GM20000 (cell line): ENCODE data around the gene ATG2B.
A peak's percentile ranks its signal among the peaks of the same experiment; 100 is the strongest.

Experiments used
- DNase-seq: peaks from one replicate; pipeline ENCODE4 v3.0.0; 2012; ENCODE audit warnings: low spot score
- CTCF ChIP-seq: IDR thresholded peaks from 2 replicates; pipeline ENCODE4 v1.5.1; 2012; ENCODE audit warnings: mild to moderate bottlenecking, control low read depth; ENCODE audit errors: extremely low read depth, missing control alignments

Gene ATG2B

GRCh38 chr14:96297000-96297399 lies 66.1 kb downstream of the ATG2B start:
- TF ChIP-seq CTCF = peak; percentile 23
- DNase-seq = no peak

DNA sequence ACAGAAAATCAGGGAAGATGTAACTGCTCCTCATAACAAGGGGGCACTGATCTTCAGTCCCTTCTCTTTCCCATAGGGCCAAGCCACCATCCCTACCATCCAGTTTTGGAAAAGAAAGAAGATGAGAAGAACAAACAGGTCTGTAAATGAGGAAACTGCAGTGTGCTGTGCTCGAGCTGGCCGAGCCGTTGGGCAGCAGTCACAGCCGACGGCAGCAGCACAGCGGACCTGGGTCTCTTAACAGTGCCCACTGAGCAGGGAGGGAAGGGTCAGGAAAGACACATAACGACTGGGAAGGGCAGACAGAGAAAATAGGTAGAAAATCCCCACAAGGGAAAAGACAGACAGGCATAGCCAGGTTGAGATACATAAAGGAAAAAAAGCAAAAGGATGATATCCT lies 68.9 kb downstream of the ATG2B start:
- no peak for TF ChIP-seq CTCF
- no peak for DNase-seq

DNA sequence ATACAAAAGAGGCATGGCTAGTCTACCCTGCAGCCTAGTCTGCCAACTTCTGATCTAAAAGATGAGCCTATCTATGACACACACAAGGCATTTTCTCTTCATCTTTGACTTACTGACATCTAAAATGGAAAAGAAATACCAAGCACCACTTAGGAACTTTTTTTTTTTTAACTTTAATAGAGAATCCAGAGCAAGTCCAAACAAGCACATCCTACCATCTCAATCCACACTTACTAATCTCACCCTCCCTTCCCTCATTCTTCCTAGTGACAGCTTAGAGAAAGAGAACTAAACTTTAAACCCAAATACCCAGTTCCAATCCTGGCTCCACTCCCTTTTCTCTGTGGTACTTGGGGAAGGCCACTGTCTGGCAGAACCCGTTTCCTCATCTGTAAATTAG lies 75.3 kb downstream of the ATG2B start:
- TF ChIP-seq CTCF = no peak
- no peak for DNase-seq

- no peak for DNase-seq
- no peak for TF ChIP-seq CTCF
Measured at GRCh38 chr14:96286251-96286650, 76.9 kb downstream of the ATG2B start.

DNA sequence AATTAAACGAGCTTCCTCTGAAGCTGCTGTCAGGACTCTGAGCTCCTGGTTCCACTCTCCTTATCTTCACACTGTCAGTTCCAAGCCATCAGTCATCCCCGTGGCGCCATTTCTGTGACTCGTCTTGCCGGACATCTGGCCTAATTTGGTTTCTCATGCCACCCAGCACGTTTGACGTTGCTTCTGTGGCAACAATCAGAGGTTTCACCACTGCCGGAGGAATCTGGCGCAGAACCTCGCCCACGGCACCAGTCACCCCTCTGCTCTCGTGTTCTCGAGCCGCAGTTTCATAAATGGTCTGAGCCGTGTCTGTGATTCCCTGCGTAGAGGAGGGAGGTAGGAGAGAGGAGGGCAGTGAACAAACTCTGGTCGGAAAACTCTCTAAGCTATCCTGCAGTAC lies 77.5 kb downstream of the ATG2B start:
- no peak for DNase-seq
- TF ChIP-seq CTCF = no peak

GRCh38 chr14:96284430-96284829 lies 78.7 kb downstream of the ATG2B start:
- DNase-seq = no peak
- TF ChIP-seq CTCF = no peak

GRCh38 chr14:96284008-96284407 lies 79.1 kb downstream of the ATG2B start:
- TF ChIP-seq CTCF = no peak
- DNase-seq = no peak
